IMR-90 (cell line): ENCODE results near the gene TCF3. TPM values are rescaled to one million over a fixed set of nuclear protein-coding genes. Genes with fewer than 3 reads are reported as not detected.

ENCODE experiments used
- ATAC-seq: fragments of 200-7000 bp; cut with Tn5 transposase; 2 replicates; pipeline ENCODE4 v1.9.1; 2020; ENCODE audit warnings: low read depth, mild to moderate bottlenecking, moderate library complexity
- BruUV-seq: library from RNA; stranded (reverse); fragments of 400-500 nt; replicated peaks from 2 replicates; lab custom pipeline; 2021; lab: Mats Ljungman, UMichigan
- CTCF ChIA-PET: fragments of 300-600 bp; formaldehyde crosslinking; extraction: SDS; loops from one replicate; lab custom pipeline; 2021; ENCODE audit warnings: antibody characterized with exemption; lab: Yijun Ruan, JAX
- POLR2A ChIA-PET: fragments of 300-600 bp; sonication (Branson Sonifier 250); formaldehyde crosslinking; loops from one replicate; lab custom pipeline; 2022; ENCODE audit warnings: antibody characterized with exemption; ENCODE audit not compliant: unreplicated experiment; lab: Charles Lee
- DNase-seq: peaks from one replicate; pipeline ENCODE4 v3.0.0; 2013
- H2AFZ ChIP-seq: replicated peaks from 2 replicates; pipeline ENCODE3; 2013; ENCODE audit warnings: low read length, mild to moderate bottlenecking; ENCODE audit not compliant: poor library complexity
- H2AK5ac ChIP-seq: 2 replicates; pipeline ENCODE4 v1.6.1; 2013; ENCODE audit warnings: low read depth, low read length, inconsistent platforms
- H2AK9ac ChIP-seq: replicated peaks from 2 replicates; pipeline ENCODE3; 2013; ENCODE audit warnings: mild to moderate bottlenecking, low read depth, low read length, moderate library complexity; ENCODE audit not compliant: poor library complexity
- H2BK120ac ChIP-seq: 2 replicates; pipeline ENCODE4 v1.6.1; 2013; ENCODE audit warnings: low read depth, low read length, inconsistent platforms
- H2BK15ac ChIP-seq: 3 replicates; pipeline ENCODE4 v1.6.1; 2013; ENCODE audit warnings: low read depth, low read length, inconsistent platforms
- H2BK20ac ChIP-seq: 2 replicates; pipeline ENCODE4 v1.6.1; 2013; ENCODE audit warnings: low read depth, mild to moderate bottlenecking, inconsistent platforms, low read length, moderate library complexity
- H2BK5ac ChIP-seq: 2 replicates; pipeline ENCODE4 v1.6.1; 2013; ENCODE audit warnings: mild to moderate bottlenecking, low read depth, low read length, inconsistent platforms; ENCODE audit not compliant: poor library complexity, severe bottlenecking
- H3K14ac ChIP-seq: replicated peaks from 2 replicates; pipeline ENCODE4 v1.6.1; 2013; ENCODE audit warnings: low read depth, low read length, inconsistent platforms
- H3K18ac ChIP-seq: 2 replicates; pipeline ENCODE4 v1.6.1; 2013; ENCODE audit warnings: low read depth, low read length, control low read depth
- H3K23ac ChIP-seq: 2 replicates; pipeline ENCODE4 v1.6.1; 2013; ENCODE audit warnings: low read depth, low read length, inconsistent platforms
- H3K27ac ChIP-seq: 2 replicates; pipeline ENCODE4 v1.5.1; 2013; ENCODE audit warnings: mild to moderate bottlenecking, control low read depth, low read length; ENCODE audit not compliant: insufficient read depth
- H3K27me3 ChIP-seq: 2 replicates; pipeline ENCODE4 v1.6.1; 2013; ENCODE audit warnings: low read length; ENCODE audit not compliant: control insufficient read depth, insufficient read depth
- H3K36me3 ChIP-seq: 2 replicates; pipeline ENCODE4 v1.6.1; 2013; ENCODE audit warnings: low read length, mixed read lengths; ENCODE audit not compliant: control insufficient read depth, insufficient read depth
- H3K4ac ChIP-seq: 2 replicates; pipeline ENCODE4 v1.6.1; 2013; ENCODE audit warnings: low read depth, low read length, inconsistent platforms
- H3K4me1 ChIP-seq: 2 replicates; pipeline ENCODE4 v1.6.1; 2013; ENCODE audit warnings: low read length, mixed read lengths; ENCODE audit not compliant: control insufficient read depth, insufficient read depth
- H3K4me2 ChIP-seq: 2 replicates; pipeline ENCODE4 v1.6.1; 2013; ENCODE audit warnings: low read depth, mild to moderate bottlenecking, control low read depth, low read length, moderate library complexity
- H3K4me3 ChIP-seq: 2 replicates; pipeline ENCODE4 v1.5.1; 2013; ENCODE audit warnings: low read depth, mild to moderate bottlenecking, control low read depth, low read length, moderate library complexity; ENCODE audit not compliant: insufficient read depth
- H3K56ac ChIP-seq: 2 replicates; pipeline ENCODE4 v1.6.1; 2013; ENCODE audit warnings: low read length, inconsistent platforms; ENCODE audit not compliant: insufficient read depth; ENCODE audit errors: extremely low read depth
- H3K79me1 ChIP-seq, 2 experiments: 2 replicates each; pipeline ENCODE4 v1.6.1; 2013; ENCODE audit warnings: low read length in 2 of 2, inconsistent platforms in 1 of 2, low read depth in 1 of 2
- H3K9ac ChIP-seq: 2 replicates; pipeline ENCODE4 v1.6.1; 2013; ENCODE audit warnings: low read depth, low read length, control low read depth
- H3K9me1 ChIP-seq: 2 replicates; pipeline ENCODE4 v1.6.1; 2013; ENCODE audit warnings: low read length, inconsistent platforms; ENCODE audit not compliant: insufficient read depth
- H3K9me3 ChIP-seq: 2 replicates; pipeline ENCODE4 v1.6.1; 2013; ENCODE audit warnings: low read length; ENCODE audit not compliant: control insufficient read depth, insufficient read depth
- H4K20me1 ChIP-seq: 2 replicates; pipeline ENCODE4 v1.6.1; 2013; ENCODE audit warnings: low read length, inconsistent platforms; ENCODE audit not compliant: insufficient read depth
- H4K5ac ChIP-seq: 2 replicates; pipeline ENCODE4 v1.6.1; 2013; ENCODE audit warnings: mild to moderate bottlenecking, low read depth, low read length, control low read depth
- H4K8ac ChIP-seq, 2 experiments: 2 replicates each; pipeline ENCODE4 v1.6.1; 2013; ENCODE audit warnings: low read depth in 2 of 2, low read length in 2 of 2, control low read depth in 1 of 2, inconsistent platforms in 1 of 2
- H4K91ac ChIP-seq: 2 replicates; pipeline ENCODE4 v1.6.1; 2013; ENCODE audit warnings: low read depth, low read length, inconsistent platforms; ENCODE audit not compliant: insufficient read depth
- CEBPB ChIP-seq: IDR thresholded peaks from 2 replicates; pipeline ENCODE4 v1.6.1; 2012; ENCODE audit warnings: low read depth, low read length, improper control_type of control experiment
- CHD1 ChIP-seq: IDR thresholded peaks from 2 replicates; pipeline ENCODE4 v1.6.1; 2012; ENCODE audit warnings: low read depth, low read length, improper control_type of control experiment
- CTCF ChIP-seq: conservative IDR thresholded peaks from 2 replicates; pipeline ENCODE4 v1.5.1; 2012; ENCODE audit warnings: mild to moderate bottlenecking, low read depth, low read length, improper control_type of control experiment
- ELK1 ChIP-seq: fragments of 150-350 bp; IDR thresholded peaks from 2 replicates; pipeline ENCODE4 v1.6.1; 2016; ENCODE audit warnings: low read depth, mild to moderate bottlenecking, low read length, moderate library complexity, borderline replicate concordance
- FOS ChIP-seq: fragments of 150-350 bp; IDR thresholded peaks from 2 replicates; pipeline ENCODE4 v1.6.1; 2016; ENCODE audit warnings: low read depth, low read length
- MAFK ChIP-seq: IDR thresholded peaks from 2 replicates; pipeline ENCODE4 v1.6.1; 2012; ENCODE audit warnings: low read depth, low read length, improper control_type of control experiment
- MAZ ChIP-seq: IDR thresholded peaks from 2 replicates; pipeline ENCODE4 v1.6.1; 2012; ENCODE audit warnings: low read depth, mild to moderate bottlenecking, low read length, improper control_type of control experiment, moderate library complexity, borderline replicate concordance
- MXI1 ChIP-seq: IDR thresholded peaks from 2 replicates; pipeline ENCODE4 v1.6.1; 2012; ENCODE audit warnings: low read depth, mild to moderate bottlenecking, low read length, moderate library complexity, borderline replicate concordance
- NFE2L2 ChIP-seq: fragments of 150-350 bp; IDR thresholded peaks from 2 replicates; pipeline ENCODE4 v1.6.1; 2016; ENCODE audit warnings: low read depth, mild to moderate bottlenecking, low read length
- POLR2A ChIP-seq: IDR thresholded peaks from 2 replicates; pipeline ENCODE4 v1.6.1; 2012; ENCODE audit warnings: mild to moderate bottlenecking, low read depth, low read length
- RAD21 ChIP-seq: IDR thresholded peaks from 2 replicates; pipeline ENCODE4 v1.6.1; 2012; ENCODE audit warnings: low read length, improper control_type of control experiment
- RCOR1 ChIP-seq: IDR thresholded peaks from 2 replicates; pipeline ENCODE4 v1.6.1; 2012; ENCODE audit warnings: mild to moderate bottlenecking, low read length, improper control_type of control experiment; ENCODE audit not compliant: insufficient replicate concordance
- RFX5 ChIP-seq: IDR thresholded peaks from 2 replicates; pipeline ENCODE4 v1.8.0; 2012; ENCODE audit warnings: low read depth, mild to moderate bottlenecking, low read length, moderate library complexity
- SMC3 ChIP-seq: fragments of 150-350 bp; IDR thresholded peaks from 2 replicates; pipeline ENCODE4 v1.6.1; 2016; ENCODE audit warnings: low read depth, mild to moderate bottlenecking, antibody characterized with exemption, low read length, moderate library complexity
- USF2 ChIP-seq: fragments of 150-350 bp; IDR thresholded peaks from 2 replicates; pipeline ENCODE4 v1.6.1; 2017; ENCODE audit warnings: mild to moderate bottlenecking, antibody characterized with exemption, low read length, low read depth
- WGBS, 2 experiments: methylation state at CpG; one replicate each; pipeline versions ENCODE4 v1.1.5 to v1.1.7; 2013; ENCODE audit warnings: missing lambda C conversion rate in 2 of 2; ENCODE audit not compliant: insufficient read length in 1 of 2; ENCODE audit errors: extremely low coverage in 2 of 2; 5-methylcytosine and 5-hydroxymethylcytosine counted together
- dilution Hi-C: fragments of 300-500 bp; cut with HindIII; formaldehyde crosslinking; loops from one replicate; pipeline ENCODE4 v1.14.3; 2018; ENCODE audit warnings: low sequenced_read_pairs; ENCODE audit not compliant: unreplicated experiment
- in situ Hi-C: fragments of 300-500 bp; cut with MboI; formaldehyde crosslinking; loops from 3 replicates; pipeline ENCODE4 v1.14.3; 2019; ENCODE audit warnings: low sequenced_read_pairs, inconsistent platforms, mixed read lengths
- intact Hi-C: fragments of 100-400 bp; cut with micrococcal nuclease; formaldehyde crosslinking; loops from 2 replicates; pipeline ENCODE4 v1.10.0; 2022
- polyA plus RNA-seq, 3 experiments: library from polyadenylated mRNA; depleted of rRNA; stranded (reverse); fragments of >200 nt; gene quantifications; 2 replicates each; pipeline ENCODE4 v1.2.3, GENCODE V29; 2012; ENCODE audit warnings: low replicate concordance in 1 of 3
- total RNA-seq: library from RNA; depleted of rRNA; stranded (reverse); fragments of >200 nt; gene quantifications from 2 replicates; pipeline ENCODE4 v1.2.3, GENCODE V29; 2012

TCF3 gene
- total and polyA plus RNA-seq, 2 of the 4 experiments (the other 2 are of a cell fraction): 29.9 to 127 TPM

- peaks cover 63% of the 10 kb centered on the region for H3K36me3 ChIP-seq
Observed at GRCh38 chr19:1619703-1620102, 32.7 kb downstream of the TCF3 start.

More at GRCh38 chr19:1619703-1620102, 32.7 kb downstream of the TCF3 start:
- Histone ChIP-seq H3K4me2 (no peak overlapping the region), H3K9ac (no peak overlapping the region), H2BK15ac (no peak overlapping the region), H3K27ac (no peak overlapping the region), H3K4me1 (no peaks in the 10 kb centered on the region), H3K56ac (no peak overlapping the region), H3K79me1 (peaks cover 9 to 24% of the 10 kb centered on the region in 2 experiments; a peak in 3 of 4 replicates), H2BK20ac (no peak overlapping the region), H2BK120ac (no peak overlapping the region), H2AK5ac (no peak overlapping the region), H4K8ac (no peak overlapping the region), H2AFZ (no peak overlapping the region), H3K9me3 (no peaks in the 10 kb centered on the region), H4K5ac (no peak overlapping the region), H4K91ac (no peak overlapping the region), H3K9me1 (no peaks in the 10 kb centered on the region), H3K14ac (no peak overlapping the region), H3K23ac (no peak overlapping the region), H2AK9ac (no peak overlapping the region), H3K27me3 (no peaks in the 10 kb centered on the region), H4K20me1 (peaks cover 15% of the 10 kb centered on the region), H3K4me3 (no peak overlapping the region), H3K18ac (no peak overlapping the region), H3K4ac (no peak overlapping the region), H2BK5ac (no peak overlapping the region)
- BruUV-seq: no TSS peak
- DNase-seq (no peak), ATAC-seq (no peak)
- POLR2A ChIA-PET: no interaction called here
- 83% methylated on average over 4 of the region's 18 CpGs; no CpG with 5 or more reads in 1 of the 2 experiments for WGBS, 2 experiments
- dilution Hi-C loops: no loop called here
- intact Hi-C loops: no loop called here
- in situ Hi-C loops: no loop called here
- TF ChIP-seq RCOR1 (no peak), CTCF (no peak), MAFK (no peak), ELK1 (no peak), NFE2L2 (no peak), CHD1 (no peak), CEBPB (no peak), MXI1 (no peak), FOS (no peak), SMC3 (no peak), POLR2A (no peak), USF2 (no peak), RFX5 (no peak), RAD21 (no peak), MAZ (no peak)
- CTCF ChIA-PET: no interaction called here
